CD4-positive, alpha-beta T cell treated with Interleukin-4 for 4 hours (primary cell): ENCODE results near the gene AIP.
"Not testable (repeated sequence)": the region's sequence is repeated elsewhere in the genome, so short reads cannot be mapped to it uniquely, and the experiment has no call there.

Experiments
- DNase-seq: peaks from one replicate; pipeline ENCODE4 v3.0.0-alpha.2; 2020

AIP gene

DNA sequence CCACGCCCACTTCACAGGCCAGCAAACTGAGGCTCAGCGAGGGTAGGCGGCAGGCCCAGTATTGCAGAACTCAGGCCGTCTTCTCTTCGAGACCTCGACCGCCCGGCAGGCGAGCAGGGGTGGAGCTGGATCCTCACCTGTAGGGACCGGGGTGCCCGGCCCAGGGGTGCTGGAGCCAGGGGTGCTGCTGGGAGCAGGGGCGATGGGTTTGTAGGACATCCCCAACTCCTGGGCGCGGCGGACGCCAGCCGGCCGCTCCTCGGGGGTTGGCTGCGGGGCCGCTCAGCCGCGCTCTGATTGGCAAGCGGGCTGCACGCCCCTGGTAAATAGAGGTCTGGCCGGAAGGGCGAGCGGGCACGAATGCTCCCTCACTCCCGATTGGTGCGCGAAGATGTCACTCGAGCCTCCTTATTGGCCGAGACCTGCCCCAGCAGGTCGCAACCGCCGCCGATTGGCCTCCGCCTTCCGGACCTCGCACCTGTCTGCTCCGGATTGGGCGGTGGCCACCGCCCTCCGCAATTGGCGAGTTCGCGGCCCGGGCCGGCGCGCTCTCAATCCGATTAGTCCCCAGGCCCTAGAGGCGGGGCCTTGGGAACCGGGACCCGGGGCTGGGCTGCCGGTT, 25.1 kb downstream of the AIP start, which contains the start of gene CDK2AP2:
Gene CDK2AP2 (minus strand): TSS at position 299 of the 622 bp plus-strand sequence. CDS start 80 bp downstream, at position 219.
- peak; percentile 99 for DNase-seq

DNA sequence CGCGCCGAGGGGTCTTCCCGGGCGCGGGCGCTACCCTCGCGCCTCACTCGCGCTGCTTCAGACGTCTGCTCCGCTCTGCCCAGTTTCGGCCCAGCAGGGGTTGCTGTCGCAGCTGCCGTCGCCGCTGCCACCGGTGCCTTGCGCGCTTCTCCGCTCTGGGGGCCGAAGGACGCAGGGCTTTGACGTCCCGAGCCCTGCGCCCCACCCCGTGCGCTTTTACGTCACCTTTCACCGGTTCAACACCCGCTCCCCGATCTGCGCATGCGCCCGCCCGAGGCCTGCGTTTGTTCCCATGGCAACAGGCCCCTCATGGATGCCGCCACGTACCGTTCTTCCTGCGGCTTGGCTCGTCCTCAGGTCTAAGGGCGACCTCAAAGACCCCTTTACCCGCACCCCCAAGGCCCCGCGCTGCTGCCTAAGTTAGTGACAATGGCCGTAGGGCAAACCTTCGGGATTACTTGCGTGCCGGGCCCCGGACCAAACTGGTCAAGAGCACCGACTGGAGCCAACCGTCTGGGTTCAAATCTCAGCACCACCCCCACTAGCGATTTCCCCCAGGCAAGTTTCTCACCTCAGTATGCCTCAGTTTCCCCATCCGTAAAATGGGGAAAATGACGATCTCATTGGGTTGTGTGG, 25.8 kb downstream of the AIP start:
- DNase-seq, result peak; percentile 98

DNA sequence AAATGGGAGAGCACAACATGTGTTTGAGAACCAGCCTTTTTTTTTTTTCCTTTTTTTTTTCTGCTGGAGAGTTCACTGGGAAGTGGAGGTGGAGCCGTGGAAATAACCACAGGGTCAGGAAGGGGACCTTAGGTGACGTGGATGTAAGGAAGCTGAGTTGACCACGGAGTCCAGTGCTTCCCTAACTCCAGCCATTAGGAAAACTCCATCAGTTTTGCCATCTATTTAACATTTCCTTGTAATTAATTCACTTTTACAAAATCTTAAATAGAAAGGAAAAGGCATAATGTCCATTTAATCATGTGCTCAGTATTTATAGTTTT, 27.2 kb downstream of the AIP start:
- no peak for DNase-seq

DNA sequence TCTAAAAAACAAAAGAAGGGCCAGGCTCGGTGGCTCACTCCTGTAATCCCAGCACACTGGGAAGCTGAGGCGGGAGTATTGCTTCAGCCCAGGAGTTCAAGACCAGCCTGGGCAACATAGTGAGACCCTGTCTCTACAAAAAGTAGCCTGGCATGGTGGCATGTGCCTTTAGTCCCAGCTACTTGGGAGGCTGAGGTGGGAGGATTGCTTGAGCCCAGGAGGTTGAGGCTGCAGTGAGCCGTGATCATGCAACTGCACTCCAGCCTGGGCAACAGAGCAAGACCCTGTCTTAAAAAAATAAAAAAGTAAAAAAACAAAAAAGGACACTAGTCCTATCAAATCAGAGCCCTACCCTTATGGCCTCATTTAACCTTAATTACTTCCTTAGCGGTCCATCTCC, 28.7 kb downstream of the AIP start:
- DNase-seq, result not testable (repeated sequence)

DNA sequence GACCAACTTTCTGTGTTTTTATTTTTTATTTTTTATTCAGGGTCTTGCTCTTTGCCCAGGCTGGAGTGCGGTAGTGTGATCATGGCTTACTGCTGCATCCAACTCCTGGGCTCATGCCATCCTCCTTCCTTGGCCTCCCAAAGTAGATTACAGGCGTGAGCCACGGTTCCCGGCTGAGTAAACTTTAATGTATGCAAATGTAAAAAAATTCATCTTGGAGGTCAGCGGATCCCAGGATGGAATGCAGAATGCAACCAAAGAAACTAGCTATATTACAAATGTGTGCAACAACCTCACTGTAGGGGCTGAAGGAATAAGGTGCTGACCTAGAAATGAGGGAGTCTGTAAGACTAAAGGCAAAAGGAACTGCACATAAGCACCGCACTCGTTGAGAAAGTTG, 31.3 kb downstream of the AIP start:
- no peak for DNase-seq

DNA sequence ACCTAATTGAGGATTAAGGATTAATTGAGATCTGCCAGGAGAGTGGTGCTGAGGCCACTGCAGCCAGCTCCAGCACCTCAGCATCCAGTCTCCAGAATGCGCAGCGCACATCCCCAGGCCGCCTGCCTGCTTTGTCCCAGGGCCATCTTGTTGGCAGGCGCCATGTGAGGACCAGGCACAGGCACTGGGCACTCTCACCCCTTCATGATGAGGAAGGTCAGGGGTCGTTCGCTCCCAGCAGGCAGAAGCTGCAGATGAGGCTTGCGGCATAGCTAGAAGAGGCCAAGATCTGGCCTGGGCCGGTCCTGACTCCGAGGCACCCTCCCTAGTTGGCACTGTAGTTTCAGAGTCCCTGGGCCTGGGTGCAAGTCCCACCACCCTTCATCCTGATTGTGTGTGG, 34.0 kb downstream of the AIP start:
- no peak for DNase-seq

DNA sequence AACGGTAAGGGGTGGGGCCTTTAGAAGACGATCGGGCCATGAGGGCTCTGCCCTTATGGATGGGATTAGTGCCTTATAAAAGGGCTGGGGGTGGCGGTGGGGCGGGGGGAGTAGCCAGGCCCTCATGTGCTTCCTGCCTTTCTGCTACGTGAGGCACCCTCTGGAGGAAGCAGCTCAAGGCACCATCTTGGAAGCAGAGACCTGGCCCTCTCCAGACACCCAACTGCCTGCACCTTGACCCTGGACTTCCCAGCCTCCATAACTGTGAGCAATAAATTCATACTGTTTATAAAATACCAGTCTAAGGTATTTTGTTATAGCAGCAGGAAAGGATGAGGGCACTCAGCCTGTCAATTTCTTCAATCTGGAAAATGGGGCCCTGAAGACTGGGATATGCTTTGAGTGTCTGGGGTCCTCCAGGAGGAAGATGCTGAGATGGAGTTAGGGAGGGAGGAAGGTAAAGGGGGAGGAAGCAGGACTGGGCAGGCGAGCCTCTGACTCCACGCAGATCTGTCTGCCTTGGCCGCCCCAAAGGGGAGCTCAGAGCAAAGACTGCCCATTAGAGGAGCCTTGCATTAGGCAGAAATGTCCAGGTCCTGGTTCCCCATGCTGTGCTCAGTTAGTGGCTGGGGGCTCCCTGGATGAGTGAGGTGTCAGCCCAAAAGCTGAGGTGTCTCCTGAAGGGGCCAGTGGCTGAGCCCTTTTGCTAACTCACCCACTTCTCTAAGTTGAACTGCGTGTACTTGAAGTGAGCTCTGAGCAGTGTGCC, 35.1 kb downstream of the AIP start:
- DNase-seq, result no peak

DNA sequence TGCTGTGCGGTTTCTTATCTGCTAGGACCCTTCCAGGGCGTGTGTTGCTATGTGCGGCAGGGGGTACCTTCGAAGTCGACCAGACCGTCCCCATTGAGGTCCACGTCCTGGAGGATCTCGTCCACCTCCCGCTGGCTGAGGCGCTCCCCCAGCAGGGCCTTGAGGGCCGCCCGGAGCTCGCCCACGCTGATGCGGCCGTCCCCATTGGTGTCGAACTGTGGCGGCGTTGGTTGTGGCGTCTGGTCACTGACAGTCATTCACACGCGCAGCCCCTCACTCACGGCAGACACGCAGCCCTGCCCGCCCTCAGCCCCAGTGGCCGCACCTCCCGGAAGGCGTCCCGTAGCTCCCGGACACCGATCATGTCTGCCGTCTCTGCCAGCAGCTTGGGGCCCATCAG, 36.9 kb downstream of the AIP start:
- DNase-seq, result no peak

DNA sequence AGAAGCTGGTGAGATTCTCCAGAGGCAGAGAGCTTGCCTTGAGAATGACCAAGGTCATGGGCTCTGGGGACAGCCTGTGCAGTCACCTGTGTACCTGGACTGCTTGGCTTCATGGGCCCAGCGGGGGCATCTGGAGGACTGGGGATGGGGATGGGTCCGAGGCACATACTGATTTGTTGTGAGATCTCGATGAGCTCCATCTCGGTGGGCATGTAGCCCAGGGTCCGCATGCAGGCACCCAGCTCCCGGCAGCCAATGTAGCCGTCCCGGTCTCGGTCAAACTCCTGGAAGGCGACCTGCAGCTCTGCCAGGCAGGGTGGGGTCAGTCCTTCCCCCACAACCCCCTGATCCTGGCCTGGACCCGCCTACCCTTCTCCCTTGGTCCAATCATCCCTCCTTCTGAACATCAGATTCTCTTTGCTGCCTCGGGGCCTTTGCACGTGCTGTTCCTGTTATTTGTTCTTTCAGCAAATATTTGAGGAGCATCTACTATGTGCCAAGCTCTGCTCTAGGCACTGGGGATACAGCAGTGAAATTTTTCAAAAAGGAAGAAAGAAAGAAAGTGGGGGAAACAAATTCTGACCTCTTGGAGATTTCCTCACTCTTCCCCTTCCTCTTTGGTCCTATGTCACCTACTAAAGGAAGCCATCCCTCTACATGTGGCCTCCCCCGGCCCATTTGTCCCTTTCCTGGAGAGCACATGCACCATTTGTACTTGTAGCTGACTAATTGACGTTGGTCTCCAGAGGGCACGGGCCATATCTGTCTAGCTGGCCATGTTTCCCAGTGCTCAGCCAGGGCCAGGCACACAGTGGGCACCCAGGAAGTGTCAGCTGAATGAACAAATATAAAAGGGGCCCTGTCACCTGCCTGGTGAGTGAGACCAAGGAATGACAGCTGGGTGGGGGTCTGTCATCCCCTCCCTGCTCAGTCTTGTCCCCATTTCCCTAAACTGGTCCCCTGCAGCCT, 38.3 kb downstream of the AIP start:
- DNase-seq, result no peak

DNA sequence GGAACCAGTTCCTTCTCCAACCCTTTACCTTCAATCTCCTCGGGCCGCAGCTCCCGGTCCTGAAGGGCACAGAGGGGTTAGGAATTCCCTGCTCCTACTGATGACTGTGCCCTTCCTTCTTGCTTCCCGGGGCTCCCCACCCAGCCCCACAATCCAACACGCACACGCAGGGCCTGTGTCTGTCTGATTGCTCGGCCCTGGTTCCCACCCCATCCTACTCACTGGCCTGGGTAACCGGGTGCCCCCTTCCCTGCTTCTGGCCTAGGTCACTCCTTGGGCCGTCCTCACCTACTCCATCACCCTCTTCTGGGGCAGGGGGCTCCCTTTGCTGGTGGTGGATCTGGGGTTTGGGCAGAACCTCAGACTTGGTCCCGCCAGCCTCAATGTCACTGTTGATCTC, 39.1 kb downstream of the AIP start:
- DNase-seq, result no peak

DNA sequence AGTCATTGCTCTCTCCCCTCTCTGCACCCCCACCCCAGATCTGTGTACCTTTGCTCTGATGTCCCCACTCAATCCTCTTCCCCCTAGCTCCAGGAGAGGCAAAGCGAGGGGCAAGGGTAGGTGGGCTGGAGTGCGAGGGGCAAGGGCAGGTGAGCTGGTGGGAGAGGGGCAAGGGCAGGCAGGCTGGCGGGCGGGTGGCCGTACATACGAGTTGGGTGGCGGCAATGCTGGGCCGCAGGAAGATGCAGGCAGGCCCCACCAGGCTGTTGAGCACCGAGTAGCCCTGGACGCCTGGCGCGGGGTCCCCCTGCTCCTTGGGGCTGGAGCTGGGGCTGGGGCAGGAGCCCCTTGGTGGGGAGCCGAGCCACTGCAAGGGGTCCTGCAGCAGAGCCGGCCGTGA, 39.5 kb downstream of the AIP start:
- DNase-seq, result no peak

DNA sequence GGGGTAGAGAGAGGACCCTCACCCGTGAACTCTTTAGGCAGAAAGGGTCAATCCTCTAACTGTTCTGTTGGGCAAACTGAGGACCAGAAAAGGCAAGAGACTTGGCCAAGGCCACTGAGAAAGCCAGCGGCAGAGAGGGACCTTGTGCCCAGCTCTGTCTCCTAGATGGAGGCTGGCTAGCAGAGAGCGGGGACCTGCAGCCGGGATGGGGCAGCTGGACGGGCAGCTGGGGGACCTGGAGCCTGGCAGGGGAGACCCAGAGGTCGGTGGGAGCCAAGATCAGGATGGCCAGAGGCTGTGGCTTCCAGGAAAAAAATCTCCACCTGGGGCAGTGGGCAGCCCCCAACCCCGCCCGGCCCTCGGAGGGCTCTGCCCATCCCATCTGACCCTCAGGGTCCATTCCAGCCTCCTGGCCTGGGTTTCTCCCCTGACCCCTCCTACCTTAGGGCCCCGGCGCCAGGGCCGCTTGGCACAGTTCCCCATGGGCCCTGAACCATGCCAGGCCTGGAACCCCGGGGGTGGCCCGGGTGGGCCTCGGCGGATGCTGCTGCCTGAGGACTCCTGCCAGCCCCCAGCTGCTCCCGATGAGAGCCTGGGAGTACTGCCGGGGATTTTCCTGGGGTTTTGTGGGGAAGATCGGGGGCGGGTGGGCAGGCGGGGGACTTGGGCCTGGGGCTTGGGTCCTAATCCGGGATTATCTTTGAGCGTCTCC, 40.2 kb downstream of the AIP start, which contains the start of gene CABP2:
Gene CABP2 (minus strand): TSS at position 603 of the 712 bp plus-strand sequence. CDS start 120 bp downstream, at position 483.
- DNase-seq, result no peak

DNA sequence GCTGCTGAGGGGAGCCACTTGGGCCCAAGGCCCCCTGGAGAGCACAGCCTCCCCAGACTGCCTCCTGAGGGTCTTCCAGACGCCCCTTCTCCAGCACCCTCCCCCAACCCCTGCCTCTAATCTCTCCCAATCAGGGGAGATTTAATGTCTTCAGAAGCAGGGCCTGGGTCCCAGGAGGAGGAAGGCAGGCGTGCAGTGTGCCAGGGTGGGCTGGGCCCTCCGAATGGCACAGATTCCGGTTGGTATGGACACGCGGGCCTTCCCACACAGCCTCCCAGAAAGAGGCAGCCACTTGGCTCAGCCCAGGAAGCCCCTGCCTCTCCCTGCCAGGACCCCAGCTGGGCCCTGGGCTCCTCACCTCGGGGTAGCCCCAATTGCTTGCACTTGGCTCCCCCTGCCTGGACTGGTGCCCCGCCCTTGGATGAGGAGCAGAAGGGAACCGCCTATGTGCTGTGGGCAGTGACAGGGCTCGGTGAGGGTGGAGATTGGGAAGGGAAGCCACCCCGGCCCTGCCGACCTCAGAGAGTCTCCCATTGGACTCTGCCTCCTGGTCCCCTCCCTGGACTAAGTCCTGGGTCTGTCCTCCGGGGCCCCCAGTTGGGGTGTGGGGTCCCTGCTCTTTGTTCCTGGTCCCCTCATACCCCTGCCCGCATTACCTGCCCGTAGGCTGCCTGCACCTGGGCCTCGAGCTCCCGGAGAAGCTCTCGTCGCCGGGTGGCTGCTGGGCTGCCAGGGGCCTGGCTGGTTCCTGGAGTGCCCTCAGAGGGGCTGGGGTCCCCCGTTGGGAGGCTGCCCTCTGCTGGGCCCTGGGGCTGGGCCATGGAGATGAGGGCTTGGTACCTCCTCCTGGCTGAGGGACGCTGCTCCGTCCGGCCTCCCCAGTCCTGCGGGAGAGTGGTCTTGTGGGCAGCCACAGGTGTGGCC, 41.0 kb downstream of the AIP start:
- no peak for DNase-seq

DNA sequence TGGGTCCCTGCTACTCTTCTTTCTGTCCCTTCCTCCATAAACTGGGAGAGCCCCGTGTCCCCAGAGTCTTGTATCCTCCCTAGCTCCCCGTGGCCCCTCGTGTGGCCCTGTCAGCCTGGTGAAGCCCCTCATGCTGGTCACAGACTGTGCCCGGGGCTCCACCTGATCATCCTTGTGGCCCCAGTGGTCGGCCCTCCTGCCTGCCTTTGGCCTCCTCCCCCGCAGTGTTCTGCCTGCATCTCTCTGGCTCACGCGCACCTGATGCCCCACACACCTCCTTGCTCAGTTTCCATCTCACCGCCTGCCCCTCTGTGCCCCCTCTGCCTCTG, 41.6 kb downstream of the AIP start:
- DNase-seq, result no peak

DNA sequence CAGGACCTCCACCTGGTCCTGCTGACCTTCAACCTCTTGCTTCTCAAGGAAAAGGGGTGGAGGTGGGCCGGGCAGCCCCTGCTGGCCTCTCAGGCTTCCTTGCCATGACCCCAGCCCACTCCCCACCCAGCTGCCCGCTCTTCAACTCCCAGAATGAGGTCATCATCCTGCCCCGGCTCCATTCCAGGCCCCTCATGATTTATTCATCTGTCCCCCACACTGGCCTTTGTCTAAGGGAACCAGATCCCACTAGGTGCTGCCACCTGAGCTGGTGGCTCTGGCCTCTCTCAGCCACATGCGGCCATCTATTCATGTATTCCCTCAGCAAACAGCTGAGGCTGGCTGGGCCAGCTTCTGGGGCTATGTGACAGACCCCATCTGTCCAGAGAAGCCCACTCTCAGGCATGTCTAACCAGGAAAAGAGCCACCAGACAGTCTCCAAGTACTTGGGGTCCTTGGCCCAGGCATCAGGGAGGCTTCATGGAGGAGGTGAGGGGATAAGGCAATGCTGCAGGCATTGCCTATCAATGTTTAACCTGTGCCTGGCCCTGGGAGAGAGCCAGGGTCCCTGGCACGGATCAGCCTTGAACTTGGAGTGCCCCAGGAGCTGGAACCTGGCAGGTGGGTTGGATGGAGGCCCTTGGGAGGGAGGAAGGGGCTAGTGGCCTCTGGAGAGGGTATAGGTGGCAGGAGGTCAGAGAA, 42.6 kb downstream of the AIP start:
- DNase-seq, result no peak

DNA sequence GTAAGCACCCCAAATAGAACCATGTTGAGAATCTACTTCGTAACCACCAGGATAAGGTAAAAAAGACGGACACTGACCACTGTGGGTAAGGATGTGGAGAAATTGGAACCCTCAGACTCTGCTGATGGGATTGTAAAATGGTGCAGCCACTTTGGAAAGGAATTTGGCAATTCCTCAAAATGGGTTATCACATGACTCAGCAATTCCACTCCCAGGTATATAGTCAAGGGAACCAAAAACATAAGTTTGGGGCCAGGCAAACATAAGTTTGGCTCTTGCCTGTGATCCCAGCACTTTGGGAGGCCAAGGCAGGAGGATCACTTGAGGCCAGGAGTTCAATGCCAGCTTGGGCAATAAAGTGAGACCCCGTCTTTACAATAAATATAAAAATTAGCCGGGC, 45.5 kb downstream of the AIP start:
- DNase-seq, result no peak

DNA sequence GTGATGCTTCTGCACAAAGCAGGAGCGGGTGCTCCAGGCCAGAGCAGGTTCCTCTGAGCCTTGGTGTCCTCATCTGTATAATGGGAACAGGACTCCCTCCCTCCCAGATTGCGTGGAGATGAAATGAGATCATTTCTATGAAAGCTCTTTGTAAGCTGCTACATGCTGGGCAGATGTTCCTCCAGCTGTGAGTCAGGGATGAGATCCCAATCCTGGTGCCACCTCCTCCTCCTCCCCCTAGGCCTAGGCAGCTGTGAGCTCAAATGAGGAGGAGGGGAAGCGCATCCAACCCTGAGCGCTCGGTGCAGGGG, 47.4 kb downstream of the AIP start:
- no peak for DNase-seq

DNA sequence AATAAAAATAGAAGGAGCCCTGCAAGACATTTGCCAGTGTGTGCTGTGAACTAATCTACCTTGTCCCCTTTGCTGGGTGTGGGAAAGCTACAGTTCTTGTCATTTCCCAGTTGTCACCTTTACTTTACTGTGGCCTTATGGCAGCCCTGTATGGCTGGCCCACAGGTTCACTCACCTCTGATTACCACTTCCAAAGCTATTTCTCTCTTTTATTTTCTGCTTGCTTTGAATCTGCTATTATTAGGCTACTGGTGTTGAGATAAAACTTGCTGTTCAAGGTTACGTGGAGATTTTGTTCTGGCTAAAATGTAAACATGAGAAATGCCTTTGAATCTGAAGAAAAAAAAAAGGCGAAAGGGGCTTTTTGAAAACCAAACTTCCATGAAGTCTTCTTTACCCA, 50.1 kb downstream of the AIP start:
- DNase-seq, result no peak

DNA sequence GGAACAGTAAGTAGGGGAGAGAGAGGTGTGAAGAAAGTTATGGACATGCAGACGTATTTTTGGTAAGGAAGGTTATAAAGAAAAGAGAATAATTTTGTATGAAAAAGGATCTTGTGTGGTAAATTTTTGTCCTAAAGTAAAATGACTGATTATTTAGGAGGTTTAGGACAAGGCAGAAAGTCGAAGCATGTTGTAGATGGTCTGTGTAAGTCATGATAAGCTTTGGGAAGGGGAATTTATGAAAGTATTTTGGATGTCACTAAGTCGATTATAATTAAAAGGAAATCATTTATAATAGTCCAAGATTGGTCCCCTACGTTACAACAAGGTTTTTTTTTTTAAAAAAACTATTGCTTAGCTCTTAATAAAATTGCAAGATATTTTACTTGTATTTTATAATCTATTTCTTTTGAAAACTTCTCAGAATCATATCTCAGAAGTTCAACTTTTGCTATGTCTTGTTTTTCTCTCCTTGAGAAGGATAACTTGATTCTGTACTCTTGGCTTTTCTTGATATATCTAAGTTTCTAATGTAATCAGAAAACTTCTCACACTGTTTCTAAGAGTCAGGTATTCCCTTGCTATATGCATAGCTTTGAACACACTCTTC, 51.3 kb downstream of the AIP start:
- DNase-seq, result no peak

DNA sequence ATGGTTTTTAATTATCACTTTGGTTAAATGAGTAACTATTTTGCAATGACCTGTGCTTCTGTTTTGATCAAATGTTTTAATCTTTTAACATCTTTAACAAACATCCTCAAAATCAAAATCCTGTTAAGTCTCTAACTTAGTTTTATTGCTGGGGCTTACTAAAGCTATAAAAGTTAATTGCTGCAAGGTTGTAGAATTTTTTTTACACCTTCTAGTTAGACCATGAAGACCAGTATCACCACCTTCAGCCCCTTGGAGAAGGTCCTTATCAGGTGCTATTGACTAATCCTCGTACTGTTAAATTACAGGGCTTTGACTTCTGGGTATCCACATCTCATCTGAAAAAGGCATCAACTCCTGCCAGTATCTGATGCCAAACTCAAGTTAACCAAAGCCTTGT, 52.7 kb downstream of the AIP start:
- no peak for DNase-seq

DNA sequence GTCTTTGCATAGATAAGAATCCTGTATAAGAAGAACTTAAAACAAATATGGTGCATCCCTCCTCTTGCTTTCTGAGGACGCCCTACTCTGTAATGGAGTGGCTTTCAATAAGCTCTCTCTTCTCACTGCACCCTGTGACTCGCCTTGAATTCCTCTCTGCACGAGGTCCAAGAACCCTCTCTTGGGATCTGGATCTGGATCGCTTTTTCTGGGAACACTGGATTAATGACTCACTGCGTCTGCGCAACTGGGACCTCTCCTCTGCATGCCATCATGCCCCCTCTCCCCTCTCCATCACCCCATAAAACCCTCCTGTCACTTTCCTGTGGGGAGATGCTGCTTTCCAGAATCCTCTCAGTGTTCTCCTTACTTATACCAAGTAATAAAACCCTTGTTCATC, 55.5 kb downstream of the AIP start:
- no peak for DNase-seq
